Activated CD4-positive, alpha-beta T cell treated with anti-CD3 and anti-CD28 coated beads for 48 hours (primary cell): ENCODE measurements around the gene ALK.

Experiments
- DNase-seq: peaks from one replicate; pipeline ENCODE4 v3.0.0-alpha.2; 2020

The ALK gene

GRCh38 chr2:29525921-29526320 lies 395.5 kb downstream of the ALK start:
- DNase-seq: no peak

DNA sequence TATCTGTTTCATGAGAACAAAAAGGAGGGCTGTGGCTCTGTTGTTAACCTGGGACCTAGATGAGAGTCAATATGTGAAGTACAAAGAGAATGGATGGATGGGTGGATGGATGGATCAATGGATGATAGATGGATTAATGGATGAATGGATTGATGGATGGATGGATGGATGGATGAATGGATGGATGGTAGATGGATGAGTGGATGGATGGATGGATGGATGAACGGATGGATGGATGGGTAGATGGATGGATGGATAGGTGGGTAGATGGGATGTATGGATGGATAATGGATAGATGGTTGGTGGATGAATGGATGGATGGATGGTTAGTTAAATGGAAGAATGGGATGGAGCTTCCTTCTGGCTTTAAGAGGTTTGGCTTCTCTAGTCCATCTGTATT lies 396.7 kb downstream of the ALK start:
- DNase-seq: no peak

DNA sequence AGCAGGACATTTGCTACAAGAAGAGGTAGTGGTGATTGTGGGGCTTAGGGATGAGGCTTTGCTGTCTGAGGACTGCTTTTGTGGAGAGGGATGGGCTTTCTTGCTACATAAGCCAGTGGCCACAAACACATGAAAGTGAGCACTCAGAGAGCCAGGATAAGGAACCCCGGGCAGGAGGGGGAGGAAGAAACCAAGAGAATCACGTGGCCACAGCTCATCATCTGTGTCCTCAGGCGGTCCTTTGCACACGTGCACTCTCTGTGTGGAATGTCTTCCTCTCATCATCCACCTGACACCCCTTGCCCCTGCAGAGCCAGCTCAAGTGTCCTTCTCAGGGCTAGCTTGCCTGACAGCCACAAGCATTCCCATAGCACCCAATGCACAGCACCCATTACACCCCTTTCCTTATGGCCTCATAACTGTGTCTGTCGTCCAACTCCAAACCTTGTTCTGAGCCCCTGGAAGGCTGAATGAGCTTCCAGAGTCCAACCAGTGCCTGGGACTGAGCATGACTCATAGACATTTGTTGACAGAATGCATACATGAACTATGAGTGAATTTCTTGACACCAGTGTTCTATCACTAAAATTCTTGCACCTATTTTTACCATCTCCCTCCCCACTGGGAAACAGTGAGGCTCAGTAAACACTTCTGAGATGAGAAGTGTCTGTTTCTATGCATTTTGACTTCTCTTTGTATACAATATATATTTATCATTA lies 398.3 kb downstream of the ALK start:
- DNase-seq: no peak

- DNase-seq: no peak
These were observed 401.4 kb downstream of the ALK start for GRCh38 chr2:29520001-29520400.

GRCh38 chr2:29519338-29519925 lies 402.0 kb downstream of the ALK start:
- no peak for DNase-seq

GRCh38 chr2:29518646-29519337 lies 402.6 kb downstream of the ALK start:
- no peak for DNase-seq

GRCh38 chr2:29518010-29518409 lies 403.4 kb downstream of the ALK start:
- no peak for DNase-seq

- no peak for DNase-seq
These were observed 404.0 kb downstream of the ALK start for GRCh38 chr2:29517413-29517812.

DNA sequence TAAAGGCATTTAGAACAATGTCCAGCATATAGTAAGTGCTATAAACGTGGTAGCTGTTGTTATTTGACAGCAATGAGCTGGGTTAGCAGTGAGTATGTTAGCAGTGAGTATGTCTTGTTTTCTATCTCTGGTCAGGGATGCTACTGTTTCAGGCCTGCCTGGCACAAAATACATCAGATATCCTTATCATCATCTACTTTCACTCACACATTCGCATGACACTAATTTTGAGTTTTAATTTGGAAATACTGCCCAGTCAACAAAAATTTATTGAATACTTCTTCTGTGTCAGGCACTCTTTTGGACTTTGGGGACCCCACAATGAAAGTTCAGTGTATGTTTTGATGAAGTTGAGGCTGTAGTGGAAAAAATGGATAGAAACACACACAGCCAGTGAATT lies 404.6 kb downstream of the ALK start:
- no peak for DNase-seq

DNA sequence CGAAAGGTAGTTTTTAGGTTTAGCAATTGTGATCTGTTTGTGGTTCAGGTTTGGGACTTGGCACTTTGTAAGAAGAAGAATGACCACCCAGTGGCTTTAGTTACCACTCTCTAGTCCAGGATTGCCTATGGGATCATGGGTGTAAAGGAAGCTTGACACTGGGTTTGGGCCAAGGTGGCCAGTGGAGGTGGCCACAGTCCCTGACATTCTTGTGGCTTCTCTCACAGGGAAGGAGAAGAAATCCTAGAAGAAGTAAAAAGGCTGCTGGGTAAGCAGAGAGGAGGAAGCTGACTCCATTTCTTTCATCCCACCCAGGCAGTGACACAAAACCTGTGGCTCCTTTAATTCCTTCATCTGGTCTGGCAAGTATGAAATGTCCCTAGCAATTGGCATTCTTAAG lies 411.5 kb downstream of the ALK start:
- no peak for DNase-seq

DNA sequence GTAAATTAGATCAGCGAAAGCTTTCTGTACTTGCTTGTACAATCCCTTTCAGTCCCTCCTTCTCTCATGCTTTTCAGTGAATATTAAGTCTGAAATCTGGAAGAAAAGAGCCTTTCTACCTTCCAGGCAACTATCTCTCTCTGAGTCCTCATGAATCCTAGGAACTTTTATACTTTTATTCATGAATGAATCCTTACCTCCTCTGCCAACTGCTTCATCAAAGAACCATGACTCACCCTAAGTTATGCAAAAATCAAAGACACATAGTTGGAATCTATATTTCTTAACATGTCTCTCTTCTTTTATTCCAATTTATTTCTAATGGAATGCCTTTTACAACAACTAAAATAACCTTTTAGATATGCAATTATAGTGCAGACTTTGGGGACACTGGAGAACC lies 412.0 kb downstream of the ALK start:
- DNase-seq: no peak

GRCh38 chr2:29504746-29505145 lies 416.6 kb downstream of the ALK start:
- no peak for DNase-seq

GRCh38 chr2:29502460-29502911 lies 418.9 kb downstream of the ALK start:
- DNase-seq: no peak

GRCh38 chr2:29497375-29497774 lies 424.0 kb downstream of the ALK start:
- DNase-seq: no peak

DNA sequence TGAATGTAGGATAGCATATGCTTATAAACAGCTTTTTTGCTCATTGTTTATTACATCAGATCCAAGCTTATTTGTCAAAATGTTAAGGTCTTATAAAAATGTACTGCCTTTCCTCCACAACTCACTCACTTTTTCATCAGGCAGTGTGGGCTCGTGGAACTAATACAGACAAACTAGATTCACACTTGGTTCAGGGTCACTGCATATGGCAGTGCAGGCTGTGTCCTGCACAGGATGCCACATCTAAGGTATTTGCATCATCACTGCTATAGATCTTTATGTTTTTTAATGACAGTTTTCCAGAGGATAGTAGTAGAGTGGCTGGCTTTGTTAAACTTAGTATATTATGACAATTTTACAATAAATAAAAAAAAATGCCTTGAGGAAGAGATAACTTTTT lies 425.2 kb downstream of the ALK start:
- no peak for DNase-seq

GRCh38 chr2:29495536-29496060 lies 425.8 kb downstream of the ALK start:
- DNase-seq: no peak

GRCh38 chr2:29495068-29495467 lies 426.3 kb downstream of the ALK start:
- DNase-seq: no peak

DNA sequence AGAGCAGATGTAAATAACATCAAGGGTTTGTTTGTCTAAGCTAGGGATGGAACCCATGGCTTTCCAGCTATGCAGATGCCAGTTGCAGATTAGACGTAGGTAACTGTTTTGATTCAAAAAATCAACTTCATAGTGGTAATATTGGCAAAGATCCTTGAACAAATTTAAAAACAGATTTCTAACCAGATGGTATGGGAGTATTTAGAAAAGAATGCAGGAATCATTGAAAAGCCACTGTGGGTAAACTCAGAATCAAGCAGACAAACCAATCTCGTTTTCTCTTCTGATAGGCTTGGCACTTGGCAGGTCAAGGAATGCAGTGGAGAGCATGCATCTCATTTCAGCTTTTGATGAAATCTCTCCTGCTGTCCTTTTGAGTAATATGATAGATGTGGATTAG lies 428.7 kb downstream of the ALK start:
- DNase-seq: no peak

DNA sequence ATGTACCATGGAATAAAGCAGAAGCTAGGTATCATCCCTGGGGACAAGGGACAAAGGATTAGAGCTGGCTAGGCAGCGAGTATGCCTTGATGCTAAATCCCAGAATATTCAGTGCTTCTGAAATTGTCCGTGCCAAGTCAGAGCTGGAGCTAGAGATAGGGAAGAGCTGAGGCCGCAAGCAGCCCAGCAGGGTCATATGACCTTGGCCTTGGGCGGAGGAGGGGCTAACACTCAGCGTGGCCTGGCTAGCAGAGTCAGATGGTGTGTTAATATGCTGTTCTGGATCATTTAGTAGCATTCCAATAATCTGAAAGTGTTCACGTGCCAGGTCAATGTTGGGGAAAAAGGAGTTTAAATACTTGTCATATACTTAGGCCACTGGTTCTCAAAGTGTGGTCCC lies 431.3 kb downstream of the ALK start:
- DNase-seq: no peak

- DNase-seq: no peak
These were observed 431.8 kb downstream of the ALK start for GRCh38 chr2:29489568-29489967.

DNA sequence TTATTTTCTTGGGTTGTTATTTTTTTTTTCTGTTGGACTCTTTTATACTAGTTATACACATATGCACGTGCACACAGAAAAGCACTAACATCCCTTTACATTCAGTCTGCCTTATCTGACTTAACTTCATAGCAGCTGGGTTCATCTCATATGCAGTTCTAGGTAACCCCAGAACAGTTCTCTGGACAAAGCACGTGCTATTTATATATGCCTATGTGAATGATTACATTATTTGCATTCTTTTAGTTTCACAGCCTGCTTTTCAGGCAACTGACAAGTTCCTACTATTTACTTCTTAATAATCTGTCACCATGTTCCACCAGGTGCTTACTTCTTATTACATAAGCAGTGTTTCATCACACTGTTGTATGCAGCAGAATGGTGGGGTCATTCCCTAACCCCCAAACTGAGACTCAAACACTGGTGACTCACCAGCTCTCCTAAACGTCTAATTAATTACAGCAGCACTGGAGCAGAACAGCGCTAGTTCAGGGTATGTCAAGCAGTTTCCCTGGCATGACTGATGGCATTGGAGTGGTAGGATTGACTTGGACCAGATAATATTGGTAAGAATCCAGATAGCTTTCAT lies 433.3 kb downstream of the ALK start:
- DNase-seq: no peak

DNA sequence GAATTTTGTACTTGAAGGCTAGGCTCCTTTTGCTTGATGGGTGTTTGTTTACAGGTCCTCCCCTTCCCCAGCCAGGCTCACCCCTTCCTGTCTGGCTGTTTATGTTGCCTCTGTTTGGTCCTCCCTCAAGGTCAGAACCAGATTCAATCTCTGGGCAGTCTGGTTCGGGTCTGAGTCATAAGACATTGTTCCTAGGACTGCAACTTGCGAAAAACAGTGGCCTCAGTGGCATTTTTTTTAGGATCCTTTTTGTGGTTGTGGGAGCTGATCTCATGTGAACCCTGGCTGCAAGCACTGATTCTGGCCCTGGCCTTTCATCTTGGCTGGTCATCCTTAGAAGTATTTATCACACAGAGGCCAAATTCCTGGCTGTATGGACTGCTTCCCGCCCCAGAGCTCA lies 435.8 kb downstream of the ALK start:
- DNase-seq: no peak

- DNase-seq: no peak
These were observed 436.3 kb downstream of the ALK start for GRCh38 chr2:29485117-29485516.

DNA sequence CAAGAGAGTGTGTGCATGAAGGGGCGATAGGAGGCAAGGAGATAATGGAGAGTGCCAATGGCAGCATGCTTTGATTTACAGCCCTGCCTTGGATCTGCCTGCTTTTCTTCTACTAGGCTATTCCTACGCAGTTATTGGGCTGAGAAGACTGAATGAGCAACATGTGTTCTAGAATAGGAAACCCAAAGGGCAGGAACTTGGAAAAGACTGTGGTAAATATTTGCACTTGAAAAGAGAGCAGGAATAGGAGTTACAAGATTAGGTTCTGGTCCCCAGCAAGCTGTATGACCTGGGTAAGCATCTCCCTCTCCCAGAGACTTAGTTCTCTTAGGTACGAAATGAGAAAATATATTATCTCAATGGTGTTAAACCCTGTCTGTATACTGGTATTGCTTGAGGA lies 438.5 kb downstream of the ALK start:
- DNase-seq: no peak
